Heart left ventricle (tissue), 13 donors: ENCODE results near the gene CABLES1.

Source experiments
- POLR2A ChIP-seq, 2 donors: fragments of 450-650 bp; IDR thresholded peaks; one replicate each; pipeline ENCODE4 v1.6.1; 2017; ENCODE audit warnings: antibody characterized with exemption in 2 of 2, mild to moderate bottlenecking in 2 of 2, moderate library complexity in 2 of 2
- TF ChIP-seq, protein P1 (sequence below), 12 donors: fragments of 200-600 bp; sonication (generic) in 4 of 12; IDR thresholded peaks; one replicate each; pipeline versions ENCODE4 v1.5.0 to v1.8.0; 2018 to 2022; ENCODE audit warnings: antibody characterized with exemption in 12 of 12, mild to moderate bottlenecking in 5 of 12
- donor health status: ischemic (EF 13 %, LVEDD 7.1; RV severe dilation, severe dysfunction).
- donor health status: DM: no; HTN: yes; CAD: no.
- donor health status: DM: no; HTN: no; CAD: no.
- donor health status: ischemic (EF 25% LVEDD 6.9; RV normal size, moderate dysfunction).
- donor health status: ischemic (EF 25% LVEDD 5.7; RV mildly dilated, moderate dysfunction).
- donor health status: ischemic (EF 35%, LVEDD 5.7; RV mildly dilated, moderate dysfunction).
- donor health status: nonischemic (EF 11% LVEDD 7.7; RV severe dilation, severe dysfunction).
- donor health status: DM: yes; HTN: yes; CAD: no.
- donor health status: PGD.
- donor health status: ischemic (EF 29% LVEDD 5.4; RV normal size, mild dysfunction).
- donor health status: nonischemic (EF 23%, LVEDD 6.1; RV moderate dilation, normal function).

DNA sequence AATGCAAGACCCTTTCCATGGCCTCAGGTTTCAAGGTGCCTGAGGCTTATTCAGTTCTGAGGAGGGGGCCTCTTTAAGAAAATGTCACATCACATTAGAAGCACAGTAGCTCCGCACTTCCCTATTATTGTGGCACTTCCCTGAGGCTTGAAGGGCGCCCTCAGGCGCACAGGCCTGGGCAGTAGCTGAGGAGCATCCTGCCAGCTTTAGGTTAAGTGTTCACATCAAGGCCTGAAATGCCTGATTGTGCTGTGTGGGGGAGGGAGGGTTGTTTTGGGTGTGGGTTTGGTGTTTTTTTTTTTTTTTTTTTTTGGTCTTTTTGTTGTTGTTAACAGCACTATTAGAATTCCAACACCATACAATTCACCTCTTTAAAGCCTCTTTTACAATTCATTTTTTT, 107.9 kb downstream of the CABLES1 start:
- TF ChIP-seq, protein P1, sequence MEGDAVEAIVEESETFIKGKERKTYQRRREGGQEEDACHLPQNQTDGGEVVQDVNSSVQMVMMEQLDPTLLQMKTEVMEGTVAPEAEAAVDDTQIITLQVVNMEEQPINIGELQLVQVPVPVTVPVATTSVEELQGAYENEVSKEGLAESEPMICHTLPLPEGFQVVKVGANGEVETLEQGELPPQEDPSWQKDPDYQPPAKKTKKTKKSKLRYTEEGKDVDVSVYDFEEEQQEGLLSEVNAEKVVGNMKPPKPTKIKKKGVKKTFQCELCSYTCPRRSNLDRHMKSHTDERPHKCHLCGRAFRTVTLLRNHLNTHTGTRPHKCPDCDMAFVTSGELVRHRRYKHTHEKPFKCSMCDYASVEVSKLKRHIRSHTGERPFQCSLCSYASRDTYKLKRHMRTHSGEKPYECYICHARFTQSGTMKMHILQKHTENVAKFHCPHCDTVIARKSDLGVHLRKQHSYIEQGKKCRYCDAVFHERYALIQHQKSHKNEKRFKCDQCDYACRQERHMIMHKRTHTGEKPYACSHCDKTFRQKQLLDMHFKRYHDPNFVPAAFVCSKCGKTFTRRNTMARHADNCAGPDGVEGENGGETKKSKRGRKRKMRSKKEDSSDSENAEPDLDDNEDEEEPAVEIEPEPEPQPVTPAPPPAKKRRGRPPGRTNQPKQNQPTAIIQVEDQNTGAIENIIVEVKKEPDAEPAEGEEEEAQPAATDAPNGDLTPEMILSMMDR (IDR thresholded peaks at IDR 0.05), result no peak
- TF ChIP-seq POLR2A (IDR thresholded peaks at IDR 0.05), result no peak
